NCI-H460 (cell line): ENCODE results near the gene UAP1. TPM values are rescaled to one million over a fixed set of nuclear protein-coding genes. Genes with fewer than 3 reads are reported as not detected.
"Not testable (repeated sequence)": the region's sequence is repeated elsewhere in the genome, so short reads cannot be mapped to it uniquely, and the experiment has no call there.

Experiments used
- DNase-seq: peaks from one replicate; pipeline ENCODE4 v3.0.0-alpha.2; 2016; ENCODE audit warnings: low read depth; ENCODE audit errors: extremely low read depth
- total RNA-seq: library from RNA; depleted of rRNA; stranded (reverse); fragments of >200 nt; shearing (Covaris generic); gene quantifications from 2 replicates; pipeline ENCODE4 v1.2.3, GENCODE V29; 2014

The UAP1 gene
- total RNA-seq, 1 experiment from 2014 or later = 53.8 TPM

DNA sequence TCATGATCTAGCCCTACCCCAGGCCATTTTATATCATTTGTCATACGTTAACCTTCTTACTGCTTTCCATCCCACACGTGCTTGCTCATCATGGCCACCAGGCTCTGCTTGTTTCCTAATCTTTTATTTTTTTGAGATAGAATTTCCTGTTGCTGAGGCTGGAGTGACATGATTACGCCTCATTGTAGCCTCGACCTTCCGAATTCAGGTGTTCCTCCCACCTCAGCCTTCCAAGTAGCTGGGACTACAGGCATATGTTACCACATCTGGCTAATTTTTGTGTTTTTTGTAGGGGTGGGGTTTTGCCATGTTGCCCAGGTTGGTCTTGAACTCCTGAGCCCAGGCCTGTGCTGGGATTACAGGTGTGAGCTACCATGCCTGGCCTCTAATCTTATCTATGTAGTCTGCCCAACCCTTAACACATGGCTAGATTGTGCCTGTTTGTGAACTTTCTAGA lies 3.3 kb downstream of the UAP1 start:
- no peak for DNase-seq

GRCh38 chr1:162565460-162565859 lies 3.9 kb downstream of the UAP1 start:
- DNase-seq = no peak

DNA sequence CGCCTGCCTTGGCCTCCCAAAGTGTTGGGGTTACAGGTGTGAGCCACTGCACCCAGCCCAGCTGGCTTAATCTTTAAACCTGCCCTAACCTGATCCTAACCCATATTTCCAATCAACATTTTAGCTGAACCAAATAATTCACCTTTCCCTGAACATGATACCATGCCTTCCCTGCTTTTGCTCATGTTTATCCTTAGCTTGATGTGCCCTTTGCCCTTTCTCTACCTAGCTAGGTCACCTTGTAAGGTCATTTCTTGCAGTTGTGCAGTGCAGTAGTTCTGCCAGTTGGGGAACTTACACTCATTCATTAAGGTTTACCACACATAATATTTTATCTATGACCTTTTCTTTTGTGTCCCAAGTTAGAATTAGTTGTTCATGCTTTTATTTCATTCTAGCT lies 5.3 kb downstream of the UAP1 start:
- DNase-seq = no peak

DNA sequence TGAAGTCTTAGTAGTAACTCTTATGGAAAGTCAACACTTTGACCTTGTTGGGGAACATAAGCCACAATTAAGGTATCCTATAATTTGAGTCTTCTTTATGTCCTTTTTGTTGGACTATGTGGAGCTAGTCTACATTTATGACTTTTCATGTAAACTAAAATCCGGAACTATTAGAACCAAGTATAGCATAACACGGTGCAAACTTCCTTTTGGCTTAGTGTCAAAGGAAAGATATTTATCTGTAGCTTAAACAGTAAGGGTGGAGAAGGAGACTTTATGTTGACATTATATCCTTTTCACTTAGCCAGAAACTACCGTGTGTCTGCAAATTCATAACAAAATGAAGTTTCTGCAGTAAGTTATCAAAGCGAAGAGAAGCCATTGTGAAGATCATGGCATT lies 7.3 kb downstream of the UAP1 start:
- no peak for DNase-seq

DNA sequence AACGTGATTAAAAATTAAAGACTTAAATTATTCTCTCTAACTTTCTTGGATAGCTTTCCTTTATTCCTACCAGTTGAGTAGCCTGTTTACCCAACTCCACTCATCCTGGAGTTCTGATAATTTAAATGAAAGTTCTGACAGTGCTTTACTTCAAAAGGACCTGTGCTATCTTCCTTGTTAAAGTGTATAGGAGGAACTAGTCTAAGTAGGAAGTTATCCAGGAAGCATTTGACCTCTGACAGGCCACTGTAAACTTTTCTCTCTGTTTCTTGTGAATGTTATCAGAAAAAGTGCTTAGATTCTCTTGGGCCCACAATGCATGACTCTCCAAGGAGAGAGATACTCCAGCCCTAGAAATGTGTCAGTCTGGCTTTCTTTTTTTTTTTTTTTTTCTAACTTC lies 9.2 kb downstream of the UAP1 start:
- DNase-seq = no peak

DNA sequence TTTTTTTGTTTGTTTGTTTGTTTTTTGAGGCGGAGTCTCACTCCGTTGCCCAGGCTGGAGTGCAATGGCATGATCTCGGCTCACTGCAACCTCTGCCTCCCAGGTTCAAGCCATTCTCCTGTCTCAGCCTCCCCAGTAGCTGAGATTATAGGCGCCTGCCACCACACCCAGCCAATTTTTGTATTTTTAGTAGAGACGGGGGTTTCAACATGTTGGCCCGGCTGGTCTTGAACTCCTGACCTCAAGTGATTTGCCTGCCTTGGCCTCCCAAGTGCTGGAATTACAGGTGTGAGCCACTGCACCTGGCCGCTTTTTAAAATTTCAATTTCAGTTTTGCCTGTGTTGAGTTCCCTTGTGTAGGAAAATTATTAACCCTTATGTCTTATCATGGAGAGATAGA lies 9.6 kb downstream of the UAP1 start:
- DNase-seq = not testable (repeated sequence)

DNA sequence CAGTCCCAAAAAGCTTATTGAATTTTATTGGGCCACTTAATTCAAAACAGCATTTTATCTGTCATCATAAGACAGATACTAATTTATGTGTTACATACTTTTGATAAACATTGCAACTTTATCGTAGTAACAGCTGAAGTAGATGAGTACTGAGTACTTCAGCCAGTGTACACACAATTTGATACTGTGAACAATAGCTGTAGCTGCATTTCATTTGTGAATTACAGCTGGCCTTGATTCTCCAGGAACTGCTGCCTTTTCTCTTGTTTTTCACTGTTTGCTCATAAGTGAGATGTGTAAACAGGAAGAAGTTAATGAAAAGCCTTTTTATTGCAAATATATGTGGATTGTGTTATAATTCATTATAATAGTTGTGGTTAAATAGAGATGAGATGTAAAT lies 10.2 kb downstream of the UAP1 start:
- DNase-seq = no peak

DNA sequence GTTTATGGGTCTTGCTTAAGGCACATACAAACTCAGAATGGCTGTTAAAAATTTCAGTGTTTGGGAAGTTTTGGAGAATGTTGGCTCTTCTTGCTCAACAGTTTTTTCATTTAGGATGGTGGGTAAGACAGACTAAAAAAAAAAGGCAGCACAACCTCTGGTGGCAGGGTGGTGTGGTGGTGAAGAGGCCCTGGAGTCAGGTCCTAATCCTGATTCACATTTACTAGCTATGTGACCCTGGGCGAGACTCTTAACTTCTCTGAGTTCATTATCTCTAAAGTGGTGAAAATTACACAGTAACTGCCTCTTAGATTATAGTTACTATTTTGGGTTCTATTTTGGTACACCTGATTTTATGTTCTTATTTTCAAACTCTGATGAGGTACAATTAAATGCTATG lies 11.6 kb downstream of the UAP1 start:
- no peak for DNase-seq

DNA sequence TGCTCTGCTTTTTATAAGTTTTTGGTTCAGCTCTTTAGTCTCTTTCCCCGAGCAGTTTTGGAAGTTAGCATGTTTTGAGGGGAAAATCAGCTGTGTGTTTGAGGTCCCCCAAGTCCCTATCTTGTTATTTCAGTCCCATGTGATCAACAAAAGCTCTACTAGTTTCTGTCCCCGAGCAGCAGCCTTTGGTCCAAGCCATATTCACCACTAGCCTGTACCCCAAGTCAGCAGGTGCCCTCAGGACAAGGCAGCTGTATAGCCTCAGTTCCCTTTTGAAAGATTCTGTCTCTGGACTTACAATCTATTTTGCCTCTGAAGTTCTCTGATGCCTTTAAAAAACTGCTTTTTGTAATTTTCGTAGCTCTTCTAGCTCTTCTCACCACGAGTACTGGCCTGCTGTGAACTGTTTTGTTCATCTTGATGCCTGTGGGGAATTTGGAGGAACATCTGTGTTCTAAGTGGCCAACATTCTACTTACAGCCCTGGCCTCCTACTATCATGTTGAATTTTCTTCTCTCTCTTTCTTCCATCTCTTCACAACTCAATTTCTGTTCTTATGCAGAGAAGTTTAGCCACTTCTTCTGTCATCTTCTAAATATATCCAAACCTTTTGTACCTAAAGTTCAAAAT lies 16.7 kb downstream of the UAP1 start:
- no peak for DNase-seq

DNA sequence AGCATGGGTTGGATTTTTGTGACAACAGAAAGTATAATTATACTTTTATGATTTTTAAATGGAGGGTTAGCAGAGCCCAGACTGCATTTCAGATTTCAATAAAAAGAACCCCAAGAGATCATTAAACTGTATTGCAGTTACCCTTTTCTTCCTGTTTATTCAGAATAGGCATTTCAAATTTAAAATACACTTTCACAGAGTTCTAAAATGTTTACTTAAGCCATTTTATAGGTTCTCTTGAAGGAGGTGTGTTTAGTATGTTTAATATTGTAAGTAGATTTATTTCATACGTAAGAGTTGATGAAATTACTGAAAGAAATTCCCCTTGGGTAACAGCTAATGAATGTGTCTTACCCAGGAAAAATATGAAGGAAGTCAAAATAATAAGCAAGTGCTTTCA lies 17.4 kb downstream of the UAP1 start:
- no peak for DNase-seq

DNA sequence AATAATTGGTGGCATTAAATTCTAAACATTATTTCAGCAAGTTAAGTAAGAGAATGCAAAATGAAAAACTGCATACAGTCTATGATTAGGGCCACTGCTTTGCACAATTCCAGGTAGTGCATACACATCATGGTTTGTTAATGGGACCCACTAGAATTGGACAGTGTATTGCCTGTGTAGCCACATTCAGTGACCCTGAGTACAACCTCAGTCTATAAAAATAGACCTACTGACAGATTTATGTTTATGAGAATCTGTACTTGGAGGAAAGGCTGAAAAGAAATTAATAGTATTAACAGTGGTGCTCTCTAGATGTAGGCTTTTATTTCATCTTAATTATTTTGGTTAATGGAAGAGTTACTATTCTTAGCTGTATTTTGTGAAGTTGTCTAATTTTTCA lies 18.8 kb downstream of the UAP1 start:
- DNase-seq = no peak

DNA sequence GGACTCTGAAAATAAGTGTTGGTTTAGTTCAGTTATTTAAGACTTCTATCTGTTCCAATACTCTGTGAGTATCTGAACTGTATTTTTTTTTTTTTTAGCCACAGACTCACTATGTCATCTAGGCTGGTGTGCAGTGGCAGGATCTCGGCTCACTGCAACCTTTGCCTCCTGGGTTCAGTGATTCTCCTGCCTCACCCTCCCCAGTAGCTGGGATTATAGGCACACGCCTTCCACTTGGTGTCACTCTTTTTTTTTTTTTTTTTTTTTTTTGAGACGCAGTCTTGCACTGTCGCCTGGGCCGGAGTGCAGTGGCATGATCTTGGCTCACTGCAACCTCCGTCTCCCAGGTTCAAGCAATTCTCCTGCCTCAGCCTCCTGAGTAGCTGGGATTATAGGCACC lies 21.4 kb downstream of the UAP1 start:
- not testable (repeated sequence) for DNase-seq

DNA sequence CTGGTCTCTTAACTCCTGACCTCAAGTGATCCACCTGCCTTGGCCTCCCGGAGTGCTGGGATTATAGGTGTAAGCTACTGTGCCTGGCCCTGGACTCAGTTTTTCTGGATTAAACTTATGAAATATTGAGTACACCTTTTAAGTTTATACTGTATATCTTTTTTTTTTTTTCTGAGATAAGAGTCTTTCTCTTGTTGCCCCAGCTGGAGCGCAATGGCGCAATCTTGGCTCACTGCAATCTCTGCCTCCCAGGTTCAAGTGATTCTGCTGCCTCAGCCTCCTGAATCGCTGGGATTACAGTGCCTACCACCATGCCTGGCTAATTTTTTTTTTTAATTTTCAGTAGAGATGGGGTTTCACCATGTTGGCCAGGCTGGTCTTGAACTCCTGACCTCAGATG lies 23.6 kb downstream of the UAP1 start:
- DNase-seq = not testable (repeated sequence)

- no peak for DNase-seq
Measured at GRCh38 chr1:162587347-162587746, 25.8 kb downstream of the UAP1 start.

GRCh38 chr1:162587761-162588260 lies 26.3 kb downstream of the UAP1 start:
- no peak for DNase-seq

DNA sequence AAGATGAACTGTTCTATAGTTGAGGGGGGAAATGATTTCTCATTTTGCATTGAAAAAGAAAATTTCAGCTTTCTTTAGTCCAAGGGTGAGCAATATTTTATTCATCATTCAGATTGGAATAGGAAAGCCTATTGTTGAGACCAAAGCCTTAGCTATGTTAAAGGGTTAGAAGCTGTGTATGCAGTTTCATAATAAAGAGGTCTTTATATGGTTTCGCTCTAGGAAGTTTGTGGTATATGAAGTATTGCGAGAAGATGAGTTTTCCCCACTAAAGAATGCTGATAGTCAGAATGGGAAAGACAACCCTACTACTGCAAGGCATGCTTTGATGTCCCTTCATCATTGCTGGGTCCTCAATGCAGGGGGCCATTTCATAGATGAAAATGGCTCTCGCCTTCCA lies 28.6 kb downstream of the UAP1 start:
- DNase-seq = no peak

- DNase-seq = no peak
Measured at GRCh38 chr1:162590686-162591085, 29.2 kb downstream of the UAP1 start.

GRCh38 chr1:162596514-162597170 lies 35.1 kb downstream of the UAP1 start:
- no peak for DNase-seq

DNA sequence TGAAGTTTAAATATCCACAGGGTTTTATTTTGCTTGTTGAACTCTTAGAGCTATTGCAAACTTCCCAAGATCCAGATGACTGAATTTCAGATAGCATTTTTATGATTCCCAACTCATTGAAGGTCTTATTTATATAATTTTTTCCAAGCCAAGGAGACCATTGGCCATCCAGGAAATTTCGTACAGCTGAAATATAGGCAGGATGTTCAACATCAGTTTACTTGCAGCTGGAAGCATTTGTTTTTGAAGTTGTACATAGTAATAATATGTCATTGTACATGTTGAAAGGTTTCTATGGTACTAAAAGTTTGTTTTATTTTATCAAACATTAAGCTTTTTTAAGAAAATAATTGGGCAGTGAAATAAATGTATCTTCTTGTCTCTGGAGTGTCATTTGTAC lies 37.9 kb downstream of the UAP1 start:
- DNase-seq = no peak

DNA sequence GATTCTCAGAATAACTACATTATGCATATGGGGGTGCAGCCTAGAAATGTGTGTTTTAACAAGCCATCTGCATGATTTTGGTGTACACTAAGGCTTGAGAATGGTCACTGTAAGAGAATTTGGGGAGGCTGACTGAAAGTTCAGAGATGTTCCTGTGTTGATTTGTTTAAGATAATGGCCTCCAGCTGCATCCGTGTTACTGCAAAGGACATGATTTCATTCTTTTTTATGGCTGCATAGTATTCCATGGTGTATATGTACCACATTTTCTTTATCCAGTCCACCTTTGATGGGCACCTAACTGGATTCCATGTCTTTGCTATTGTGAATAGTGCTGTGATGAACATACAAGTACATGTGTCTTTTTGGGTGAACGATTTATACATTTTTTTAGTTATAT lies 41.6 kb downstream of the UAP1 start:
- DNase-seq = not testable (repeated sequence)

GRCh38 chr1:162605225-162605927 lies 43.9 kb downstream of the UAP1 start:
- no peak for DNase-seq

GRCh38 chr1:162609306-162609705 lies 47.8 kb downstream of the UAP1 start:
- DNase-seq = no peak
